ENCODE measurements around the gene CFAP46.
"Not testable (repeated sequence)": the region's sequence is repeated elsewhere in the genome, so short reads cannot be mapped to it uniquely, and the experiment has no call there.

Gene CFAP46

DNA sequence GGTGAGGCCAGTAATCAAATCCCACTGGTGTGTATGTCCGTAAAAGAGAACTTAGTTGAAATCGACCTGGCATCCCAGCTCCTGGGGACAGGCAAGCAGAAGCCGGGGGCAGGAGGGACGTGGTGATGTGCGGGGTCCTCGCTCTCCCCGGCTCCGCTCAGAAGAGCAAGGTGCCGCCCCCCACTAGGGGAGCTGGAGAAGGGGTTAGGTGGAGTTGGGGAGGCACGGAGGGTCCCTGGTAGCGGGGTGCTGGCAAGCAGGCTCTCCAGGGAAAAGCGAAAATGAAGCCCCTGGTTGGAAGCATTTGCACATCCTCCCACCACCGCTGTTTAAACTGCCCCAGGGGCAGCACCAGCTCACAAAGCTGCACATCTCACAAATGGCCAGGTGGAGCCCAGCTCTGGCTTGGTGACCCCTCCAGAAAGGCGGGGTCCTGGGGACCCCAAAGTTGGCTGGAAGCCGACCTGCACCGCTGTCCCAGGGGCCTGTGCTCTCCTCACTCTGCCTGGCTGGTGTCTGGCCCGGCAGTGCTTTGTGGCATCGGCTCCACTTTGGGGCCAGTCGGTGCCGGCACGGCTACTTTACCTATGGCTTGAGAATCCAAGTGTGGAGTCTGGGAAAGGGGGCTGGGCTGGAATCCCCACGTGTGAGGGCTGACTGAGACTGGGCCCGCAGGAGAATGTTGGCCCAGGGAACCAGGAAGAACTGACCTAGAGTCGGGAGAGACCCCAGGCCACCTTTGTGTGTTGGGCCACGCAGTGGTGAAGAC is 2.9 kb upstream of the CFAP46 start:
- no peak for DNase-seq

DNA sequence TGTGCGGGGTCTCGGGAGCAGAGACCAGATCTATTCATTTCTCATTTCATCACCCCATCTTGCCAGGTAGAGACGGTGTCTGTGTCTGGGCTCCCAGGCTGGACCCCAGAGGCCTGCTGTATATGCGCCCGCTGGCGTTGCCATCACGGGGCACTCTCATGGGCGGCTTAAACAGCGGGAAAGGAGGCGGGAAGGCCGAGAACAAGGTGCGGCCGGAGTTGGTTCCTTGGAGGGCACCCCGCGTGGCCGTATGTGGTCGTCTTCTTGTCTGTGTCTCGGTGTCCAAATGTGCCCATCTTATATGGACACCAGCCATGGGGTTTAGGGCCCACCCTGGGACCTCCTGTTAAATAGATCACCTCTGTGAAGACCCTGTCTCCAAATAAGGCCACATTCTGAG is 2.1 kb upstream of the CFAP46 start:
- no peak for DNase-seq

GRCh38 chr10:132943791-132944404 is 1.5 kb upstream of the CFAP46 start:
- no peak for DNase-seq

DNA sequence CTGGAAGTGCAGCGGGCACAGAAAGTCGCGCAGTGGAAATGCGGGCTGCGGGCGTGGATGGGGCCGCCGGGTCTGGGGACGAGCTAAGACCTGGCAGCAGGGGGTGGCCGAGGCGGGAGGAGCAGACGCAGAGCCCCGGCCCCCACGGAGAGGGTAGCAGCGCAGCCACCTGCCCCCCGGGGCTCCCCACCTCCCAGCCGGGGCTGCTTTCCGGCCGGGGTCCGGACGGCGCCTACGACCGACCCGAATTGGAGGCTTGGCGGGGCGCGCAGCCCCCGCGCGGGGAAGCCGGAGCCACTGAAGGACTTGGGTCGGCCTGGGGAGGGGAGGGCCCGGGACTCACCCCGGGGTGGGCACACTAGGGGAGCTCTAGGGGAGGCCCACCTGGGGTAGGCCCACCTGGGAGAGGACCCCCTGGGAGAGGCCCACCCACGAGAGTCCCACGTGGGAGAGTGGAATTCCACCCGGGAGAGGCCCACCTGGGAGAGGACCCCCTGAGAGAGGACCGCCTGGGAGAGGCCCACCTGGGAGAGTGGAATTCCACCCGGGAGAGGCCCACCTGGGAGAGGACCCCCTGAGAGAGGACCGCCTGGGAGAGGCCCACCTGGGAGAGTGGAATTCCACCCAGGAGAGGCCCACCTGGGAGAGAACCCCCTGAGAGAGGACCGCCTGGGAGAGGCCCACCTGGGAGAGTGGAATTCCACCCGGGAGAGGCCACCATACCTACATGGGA is 854 bp upstream of the CFAP46 start:
- DNase-seq, result no peak

GRCh38 chr10:132941640-132942051 is 724 bp downstream of the CFAP46 start:
- no peak for DNase-seq

- DNase-seq, result no peak
Measured at GRCh38 chr10:132940791-132941465, 1.4 kb downstream of the CFAP46 start.

DNA sequence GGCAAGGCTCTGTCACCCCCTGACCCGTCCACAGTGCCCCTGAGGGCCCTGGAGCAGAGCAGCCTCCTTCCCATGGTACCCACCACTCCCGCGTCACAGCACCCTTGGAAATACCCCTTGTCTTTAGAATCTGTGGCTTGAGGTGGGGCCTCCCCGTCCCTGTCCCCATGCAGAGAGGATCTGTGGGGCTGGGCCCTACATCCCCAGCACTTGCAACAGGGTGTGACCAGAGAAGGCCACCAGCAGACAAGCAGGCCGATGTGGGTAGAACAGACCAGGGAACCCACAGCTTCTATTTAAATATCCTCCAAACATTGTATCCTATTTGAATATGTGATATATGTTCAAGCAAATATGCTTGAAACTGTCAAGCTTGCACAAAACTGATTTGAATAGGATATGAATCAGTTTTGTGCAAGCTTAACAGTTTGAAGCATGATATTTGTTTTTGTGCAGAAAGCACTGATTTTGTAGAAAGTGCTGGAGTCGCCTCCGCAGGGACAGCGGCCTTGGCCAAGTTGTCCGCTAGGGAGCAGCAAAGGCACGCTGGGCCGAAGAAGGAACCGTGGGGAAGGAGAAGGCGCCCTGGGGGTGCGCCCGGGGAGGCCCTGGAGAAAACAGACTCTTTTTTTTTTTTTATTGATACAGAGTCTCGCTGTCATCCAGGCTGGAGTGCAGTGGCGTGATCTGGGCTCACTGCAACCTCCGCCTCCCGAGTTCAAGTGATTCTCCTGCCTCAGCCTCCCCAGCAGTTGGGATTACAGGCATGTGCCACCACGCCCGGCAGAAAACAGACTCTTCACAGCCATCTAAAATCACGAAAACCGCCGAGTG is 2.2 kb downstream of the CFAP46 start:
- peak in 46 of 58 donors; percentile 18 to 72 (median 42) for DNase-seq

GRCh38 chr10:132939378-132939955 is 2.9 kb downstream of the CFAP46 start:
- no peak for DNase-seq

- no peak for DNase-seq
Measured at GRCh38 chr10:132938472-132939339, 3.7 kb downstream of the CFAP46 start.

DNA sequence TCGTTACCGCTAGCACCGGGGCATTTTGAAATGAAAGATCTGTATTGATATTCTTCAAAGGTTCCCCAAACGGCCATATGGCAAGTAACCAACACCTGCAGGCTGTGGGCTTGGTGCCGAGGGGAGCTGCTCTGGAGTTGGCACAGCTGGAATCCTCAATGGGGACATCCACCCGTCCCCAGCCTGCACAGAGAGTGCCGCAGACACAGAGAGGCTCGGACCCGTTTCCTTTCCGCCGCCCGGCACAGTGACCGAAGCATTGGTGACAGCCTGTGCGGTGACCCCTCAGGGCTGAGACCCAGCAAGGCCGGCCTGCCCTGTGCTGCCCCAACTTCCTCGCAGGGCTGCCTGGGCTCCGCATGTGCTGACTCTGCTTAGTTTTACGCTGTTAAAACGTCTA is 4.5 kb downstream of the CFAP46 start:
- DNase-seq, result no peak

GRCh38 chr10:132934953-132935352 is 7.4 kb downstream of the CFAP46 start:
- no peak for DNase-seq

DNA sequence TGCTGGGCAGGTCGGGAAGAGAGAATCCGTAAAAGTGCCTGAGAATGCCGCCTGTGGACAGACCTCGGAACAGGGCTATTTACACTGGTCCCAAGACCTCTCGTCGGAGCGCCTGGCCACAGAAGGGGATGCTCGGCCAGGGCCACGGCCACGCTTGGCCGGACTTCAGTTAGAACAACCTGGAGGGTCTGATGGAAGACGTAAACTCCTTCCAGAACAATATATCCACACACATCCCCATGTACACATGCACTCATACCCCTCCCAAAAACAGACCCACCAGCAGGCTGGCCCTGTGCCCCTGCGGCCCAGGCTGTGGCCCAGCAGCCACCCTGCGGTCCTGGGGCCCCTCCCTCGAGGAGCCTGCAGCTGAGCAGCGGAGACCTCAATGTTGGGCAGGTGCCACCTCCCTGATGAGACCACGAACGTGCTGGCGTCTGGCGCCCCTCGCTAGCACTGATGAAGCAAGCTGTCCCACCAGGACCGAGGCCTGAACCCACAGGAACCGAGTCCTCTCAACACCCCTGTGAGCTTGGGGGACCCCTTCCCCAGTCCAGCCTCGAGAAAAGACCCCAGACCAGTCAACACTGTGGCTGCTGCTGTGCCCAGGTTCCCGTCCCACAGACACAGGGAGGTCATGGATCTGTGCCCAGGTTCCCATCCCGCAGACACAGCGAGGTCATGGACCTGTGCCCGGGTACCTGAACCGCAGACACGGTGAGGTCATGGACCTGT is 8.9 kb downstream of the CFAP46 start:
- no peak for DNase-seq

DNA sequence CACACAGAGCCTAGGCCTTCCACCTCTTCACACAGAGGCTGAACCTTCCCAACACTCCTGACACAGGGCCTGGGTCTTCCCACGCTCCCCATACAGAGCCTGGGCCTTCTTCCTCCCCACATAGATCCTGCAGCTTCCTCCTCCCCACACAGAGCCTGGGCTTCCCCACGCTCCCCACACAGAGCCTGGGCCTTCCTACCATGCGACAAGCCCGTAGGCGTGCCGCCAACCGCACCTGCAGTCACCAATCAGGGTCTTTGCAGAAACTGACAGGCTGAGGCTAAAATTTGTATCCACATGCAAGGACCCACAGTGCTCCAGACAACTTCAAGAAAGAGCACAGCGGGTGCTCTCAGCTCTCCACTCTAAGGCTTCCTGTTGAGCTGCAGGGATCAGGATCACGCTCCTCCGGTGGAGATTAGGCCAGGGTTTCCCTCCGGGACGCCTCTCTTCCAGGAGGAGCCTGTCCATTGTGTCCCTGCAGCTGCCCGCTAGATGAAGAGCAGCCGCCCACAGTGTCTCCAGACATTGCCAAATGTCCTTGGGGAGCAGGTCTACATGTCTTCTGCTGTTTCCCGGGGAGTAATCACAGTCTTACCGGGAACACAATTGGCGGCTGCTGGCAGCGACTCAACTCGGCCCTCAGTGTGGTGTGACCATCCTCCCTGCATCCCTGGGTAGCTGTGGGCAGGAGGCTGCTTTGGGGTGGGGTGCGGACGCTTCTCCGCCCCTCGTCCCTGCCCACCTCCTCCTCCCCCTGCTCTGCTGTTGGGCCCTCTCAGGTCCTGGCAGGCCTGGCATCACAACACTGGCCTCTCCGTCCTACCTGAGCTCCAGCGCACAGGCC is 9.7 kb downstream of the CFAP46 start:
- DNase-seq, result peak in 2 of 58 donors; percentile 13 to 27

GRCh38 chr10:132931258-132932250 is 10.8 kb downstream of the CFAP46 start:
- DNase-seq, result not testable (repeated sequence)

- not testable (repeated sequence) for DNase-seq
Measured at GRCh38 chr10:132930701-132931100, 11.7 kb downstream of the CFAP46 start.

DNA sequence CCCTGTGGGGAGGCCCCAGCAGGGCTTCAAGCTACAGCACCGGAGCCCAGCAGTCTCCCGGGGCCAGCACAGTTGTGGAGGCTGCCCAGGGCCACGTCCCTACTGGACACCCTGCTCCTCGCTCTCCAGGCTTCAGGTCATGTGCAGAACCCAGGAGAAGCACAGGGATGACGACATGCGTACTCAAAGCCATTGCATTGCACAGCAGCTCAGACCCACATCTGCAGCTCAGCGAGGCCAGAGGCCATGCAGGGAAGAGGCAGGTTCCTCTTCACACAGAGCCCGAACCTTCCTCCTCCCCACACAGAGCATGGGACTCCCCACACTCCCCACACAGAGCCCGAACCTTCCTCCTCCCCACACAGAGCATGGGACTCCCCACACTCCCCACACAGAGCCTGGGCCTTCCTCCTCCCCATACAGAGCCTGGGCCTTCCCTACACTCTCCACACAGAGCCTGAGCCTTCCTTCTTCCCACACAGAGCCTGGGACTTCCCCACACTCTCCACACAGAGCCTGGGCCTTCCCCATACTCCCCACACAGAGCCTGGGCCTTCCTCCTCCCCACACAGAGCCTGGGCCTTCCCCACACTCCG is 12.3 kb downstream of the CFAP46 start:
- no peak for DNase-seq

Data from anterior cingulate cortex (tissue), 58 donors.